Stimulated activated CD4-positive, alpha-beta T cell treated with anti-CD3 and anti-CD28 coated beads, Interleukin-15, amount 100 ng/mL, for 24 hours (primary cell): ENCODE measurements around the gene BLVRB.
"Not testable (repeated sequence)": the region's sequence is repeated elsewhere in the genome, so short reads cannot be mapped to it uniquely, and the experiment has no call there.

Experiments
- DNase-seq: peaks from one replicate; pipeline ENCODE4 v3.0.0-alpha.2; 2020

BLVRB gene

GRCh38 chr19:40465557-40466218 lies at the start of gene BLVRB:
TSS of gene BLVRB (minus strand) at chr19:40465745. CDS start at chr19:40465688, 57 bp downstream.
- DNase-seq: peak; percentile 100

GRCh38 chr19:40513741-40514315 lies 48.3 kb upstream of the BLVRB start:
- no peak for DNase-seq

- no peak for DNase-seq
These were observed 47.8 kb upstream of the BLVRB start for GRCh38 chr19:40513345-40513678.

- peak; percentile 18 for DNase-seq
These were observed 47.2 kb upstream of the BLVRB start for GRCh38 chr19:40512473-40513344.

GRCh38 chr19:40512110-40512472 lies 46.5 kb upstream of the BLVRB start:
- DNase-seq: no peak

- no peak for DNase-seq
These were observed 45.9 kb upstream of the BLVRB start for GRCh38 chr19:40511487-40511886.

GRCh38 chr19:40510526-40511115 lies 45.1 kb upstream of the BLVRB start:
- no peak for DNase-seq

- no peak for DNase-seq
These were observed 43.3 kb upstream of the BLVRB start for GRCh38 chr19:40508739-40509260.

GRCh38 chr19:40507892-40508291 lies 42.3 kb upstream of the BLVRB start:
- DNase-seq: no peak

- no peak for DNase-seq
These were observed 40.6 kb upstream of the BLVRB start for GRCh38 chr19:40506099-40506498.

- no peak for DNase-seq
These were observed 37.8 kb upstream of the BLVRB start for GRCh38 chr19:40503320-40503695.

- DNase-seq: no peak
These were observed 37.2 kb upstream of the BLVRB start for GRCh38 chr19:40502647-40503319.

- no peak for DNase-seq
These were observed 36.5 kb upstream of the BLVRB start for GRCh38 chr19:40502081-40502480.

- DNase-seq: no peak
These were observed 36.1 kb upstream of the BLVRB start for GRCh38 chr19:40501599-40501998.

- not testable (repeated sequence) for DNase-seq
These were observed 35.4 kb upstream of the BLVRB start for GRCh38 chr19:40500678-40501530.

GRCh38 chr19:40499320-40499719 lies 33.8 kb upstream of the BLVRB start:
- no peak for DNase-seq

GRCh38 chr19:40497214-40497613 lies 31.7 kb upstream of the BLVRB start:
- DNase-seq: no peak

- no peak for DNase-seq
These were observed 28.8 kb upstream of the BLVRB start for GRCh38 chr19:40494191-40494838.

GRCh38 chr19:40493778-40494177 lies 28.2 kb upstream of the BLVRB start:
- DNase-seq: no peak

- DNase-seq: no peak
These were observed 26.7 kb upstream of the BLVRB start for GRCh38 chr19:40492274-40492673.

GRCh38 chr19:40489882-40490230 lies 24.3 kb upstream of the BLVRB start:
- DNase-seq: no peak

GRCh38 chr19:40486017-40486416 lies 20.5 kb upstream of the BLVRB start:
- no peak for DNase-seq
